Eye (tissue), 1 donor: ENCODE measurements around the gene ABTB2.
"Not testable (repeated sequence)": the region's sequence is repeated elsewhere in the genome, so short reads cannot be mapped to it uniquely, and the experiment has no call there.

Source experiments
- DNase-seq: peaks from one replicate; pipeline ENCODE4 v3.0.0-alpha.2; 2015

ABTB2 gene

DNA sequence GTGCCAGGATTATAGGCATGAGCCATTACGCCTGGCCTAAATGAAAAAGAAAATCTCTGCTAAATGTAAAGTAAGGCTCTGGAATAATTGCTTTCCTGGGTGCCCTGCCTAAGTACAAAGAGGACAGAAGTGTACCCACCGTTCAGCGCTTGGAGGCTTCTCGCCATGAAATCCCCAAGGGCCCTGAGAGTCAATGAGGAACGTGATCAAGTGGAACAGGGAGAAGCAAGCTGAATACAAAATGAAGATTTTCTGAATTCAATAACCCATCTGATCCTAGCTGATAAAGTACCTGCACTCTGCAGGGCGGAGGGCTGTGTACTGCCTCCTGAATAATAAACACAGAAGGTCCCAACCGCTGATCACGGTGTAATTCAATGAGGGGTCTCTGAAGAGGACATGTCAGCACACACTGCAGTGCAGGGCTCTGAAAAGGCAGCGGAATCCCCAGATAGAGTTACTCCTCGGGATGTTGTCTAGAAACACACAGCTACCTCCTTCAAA lies 97.7 kb downstream of the ABTB2 start:
- DNase-seq = no peak

DNA sequence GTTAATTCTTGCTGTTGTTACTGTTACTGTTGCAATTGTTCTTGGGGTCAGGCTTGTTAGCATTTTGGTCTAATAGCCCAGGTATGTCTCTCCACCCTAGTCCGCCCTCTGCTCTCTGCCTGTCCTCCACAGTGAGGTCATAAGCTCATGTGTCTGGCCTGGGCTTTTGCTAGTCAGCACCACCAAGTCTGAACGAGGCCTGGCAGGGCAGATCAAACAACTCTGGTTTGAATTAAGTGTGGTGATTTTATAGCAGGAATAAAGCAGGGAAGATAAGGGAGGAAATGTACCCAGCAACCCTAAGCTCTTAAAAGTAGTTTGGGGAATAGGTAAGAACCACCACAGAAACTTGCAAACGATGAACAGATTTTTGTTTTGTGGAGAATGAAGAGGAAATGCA lies 98.7 kb downstream of the ABTB2 start:
- DNase-seq = no peak

DNA sequence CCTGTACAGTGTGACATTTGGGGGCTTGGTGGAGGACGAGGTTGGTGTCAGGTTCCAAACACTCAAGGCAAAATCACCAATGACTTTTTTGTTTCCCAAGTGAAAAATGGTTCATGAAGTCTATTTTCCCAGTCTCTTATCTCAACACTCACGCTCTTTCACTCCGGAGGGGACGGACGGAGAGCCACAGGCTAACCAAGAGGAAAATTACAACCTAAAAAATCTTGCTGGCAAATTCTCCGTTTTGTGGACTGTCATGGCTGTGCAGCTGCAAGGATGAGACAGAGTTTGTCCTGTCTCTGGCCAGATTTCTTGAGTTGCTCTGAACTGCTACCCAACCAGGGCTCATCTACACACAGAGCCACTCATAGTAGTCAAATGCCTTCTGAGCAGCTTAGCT lies 101.2 kb downstream of the ABTB2 start:
- no peak for DNase-seq

DNA sequence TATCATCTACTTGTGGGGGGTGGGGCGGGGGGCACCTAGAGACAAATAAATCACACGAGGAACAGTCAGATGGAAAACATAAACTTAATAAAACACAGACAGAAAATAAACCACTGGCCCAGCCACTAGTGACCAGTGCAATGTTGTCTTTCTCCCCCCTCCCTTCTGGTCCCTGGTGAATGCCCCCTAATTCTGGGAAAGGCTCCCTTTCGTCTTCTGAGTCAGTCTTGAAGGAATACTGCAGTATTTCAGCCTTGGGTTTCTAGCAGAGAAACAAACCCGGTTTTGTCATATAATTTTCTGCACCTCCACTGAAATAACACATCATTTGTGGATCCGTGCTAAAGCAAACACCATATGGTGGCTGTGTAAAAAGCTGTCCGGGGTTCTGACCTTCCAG lies 101.7 kb downstream of the ABTB2 start:
- no peak for DNase-seq

GRCh38 chr11:34255101-34255500 lies 102.7 kb downstream of the ABTB2 start:
- DNase-seq = no peak

DNA sequence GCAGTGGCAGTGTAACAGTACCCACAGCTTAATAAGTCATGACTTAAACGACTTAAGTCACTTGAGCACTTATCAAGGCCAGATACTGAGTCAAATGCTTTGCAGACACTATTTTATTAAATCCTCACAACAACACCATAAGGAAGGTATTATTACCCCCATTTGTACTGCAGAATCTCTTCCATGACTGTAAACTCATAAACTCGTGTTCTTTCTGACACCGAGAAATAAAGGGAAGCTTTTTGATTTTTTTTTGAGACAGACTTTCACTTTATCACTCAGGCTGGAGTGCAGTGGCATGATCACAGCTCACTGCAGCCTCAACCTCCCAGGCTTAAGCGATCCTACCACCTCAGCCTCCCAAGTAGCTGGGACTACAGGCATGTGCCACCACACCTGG lies 103.8 kb downstream of the ABTB2 start:
- no peak for DNase-seq

- DNase-seq = no peak
Measured at GRCh38 chr11:34252651-34253050, 105.2 kb downstream of the ABTB2 start.

DNA sequence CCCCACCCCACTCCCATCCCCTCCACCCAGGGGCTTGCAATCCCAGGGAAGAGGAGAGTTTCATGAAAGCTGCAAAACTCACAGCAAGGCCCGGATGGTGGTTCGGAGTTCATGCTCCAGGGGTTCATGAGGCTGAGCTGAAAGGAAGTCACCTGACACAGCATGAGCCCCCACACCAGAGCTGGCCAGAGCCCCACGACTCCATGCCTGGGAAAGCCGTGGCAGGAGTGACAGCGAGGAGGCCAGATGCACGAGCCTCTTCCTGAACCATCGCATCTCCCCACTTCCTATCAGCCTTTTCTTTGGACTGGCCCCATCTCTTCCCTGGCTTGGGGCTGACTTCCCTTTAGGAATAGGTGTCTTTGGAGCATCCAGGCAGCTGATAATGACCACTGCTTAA lies 105.8 kb downstream of the ABTB2 start:
- no peak for DNase-seq

DNA sequence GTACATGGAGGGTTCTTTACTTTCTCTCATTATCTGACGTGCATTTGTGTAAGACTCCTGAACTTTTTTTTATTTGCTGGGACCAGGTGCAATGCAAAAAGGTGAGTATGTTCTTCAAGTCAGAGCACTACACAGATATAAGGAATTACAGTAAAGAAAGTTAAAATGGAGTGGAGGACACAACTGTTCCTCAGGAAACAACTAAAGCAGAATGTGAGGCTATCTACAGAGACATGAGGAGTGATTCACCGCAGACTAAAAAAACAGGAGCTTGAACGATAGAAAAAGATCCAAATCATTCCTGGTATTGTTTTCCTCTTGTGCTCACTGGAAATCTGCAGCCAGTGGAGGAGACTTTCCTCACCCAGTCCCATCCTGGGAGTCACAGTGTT lies 106.2 kb downstream of the ABTB2 start:
- no peak for DNase-seq

DNA sequence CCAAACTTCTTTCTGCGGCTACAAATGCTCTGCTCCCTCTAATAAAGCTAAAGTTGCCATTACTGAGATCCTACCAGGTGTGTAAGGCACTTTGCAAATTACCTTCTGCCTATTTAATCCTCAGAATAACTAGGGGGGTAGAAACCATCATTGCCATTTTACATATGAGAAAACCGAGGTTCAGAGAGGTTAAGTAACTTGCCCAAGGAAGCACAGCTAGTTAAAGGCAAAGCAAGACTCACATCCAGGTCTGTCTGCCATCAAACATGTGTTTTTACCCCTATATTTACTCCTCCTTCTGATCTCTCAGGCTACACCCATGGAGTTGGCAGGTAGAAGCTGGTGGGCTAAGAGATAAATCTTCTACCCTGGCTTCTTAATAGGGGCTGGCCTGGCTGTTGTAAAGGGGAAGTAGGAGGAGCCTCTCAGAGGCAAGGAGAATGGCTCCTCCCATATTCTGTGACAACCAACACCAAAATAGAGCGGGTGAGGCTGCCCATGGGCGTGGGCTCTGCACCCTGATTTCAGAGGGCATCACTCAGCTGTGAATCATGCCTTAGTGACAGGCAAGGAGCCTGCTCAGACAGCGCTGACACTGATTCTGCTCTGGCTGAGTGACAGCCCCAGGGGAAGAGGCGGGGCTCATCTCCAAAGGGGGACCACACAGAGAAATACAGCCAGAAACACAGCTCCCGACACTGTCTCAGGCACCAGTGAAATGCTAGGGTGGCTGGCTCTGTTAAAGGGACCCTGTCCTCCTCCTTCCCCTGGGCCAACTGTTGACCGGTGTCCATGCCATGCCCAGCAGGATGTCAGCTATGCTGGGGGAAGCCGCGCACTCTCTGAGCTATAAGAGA lies 106.8 kb downstream of the ABTB2 start:
- peak; percentile 80 for DNase-seq

- DNase-seq = no peak
Measured at GRCh38 chr11:34250211-34250610, 107.6 kb downstream of the ABTB2 start.

- no peak for DNase-seq
Measured at GRCh38 chr11:34249439-34249838, 108.4 kb downstream of the ABTB2 start.

DNA sequence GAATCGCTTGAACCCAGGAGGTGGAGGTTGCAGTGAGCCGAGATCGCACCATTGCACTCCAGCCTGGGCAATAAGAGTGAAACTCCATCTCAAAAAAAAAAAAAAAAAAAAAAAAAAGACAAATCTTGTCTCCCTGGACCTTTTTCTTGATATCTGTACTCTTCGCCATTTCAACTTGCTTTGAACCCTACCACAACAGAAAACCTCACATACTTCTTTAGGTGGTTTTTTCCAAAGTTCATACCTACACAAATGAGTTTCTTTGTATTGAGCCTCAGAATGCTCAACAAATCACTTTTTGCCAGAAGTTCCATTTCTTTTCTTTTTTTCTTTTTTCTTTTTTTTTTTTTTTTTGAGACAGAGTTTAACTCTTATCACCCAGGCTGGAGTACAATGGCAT lies 111.3 kb downstream of the ABTB2 start:
- DNase-seq = not testable (repeated sequence)

GRCh38 chr11:34245041-34245440 lies 112.8 kb downstream of the ABTB2 start:
- DNase-seq = no peak

DNA sequence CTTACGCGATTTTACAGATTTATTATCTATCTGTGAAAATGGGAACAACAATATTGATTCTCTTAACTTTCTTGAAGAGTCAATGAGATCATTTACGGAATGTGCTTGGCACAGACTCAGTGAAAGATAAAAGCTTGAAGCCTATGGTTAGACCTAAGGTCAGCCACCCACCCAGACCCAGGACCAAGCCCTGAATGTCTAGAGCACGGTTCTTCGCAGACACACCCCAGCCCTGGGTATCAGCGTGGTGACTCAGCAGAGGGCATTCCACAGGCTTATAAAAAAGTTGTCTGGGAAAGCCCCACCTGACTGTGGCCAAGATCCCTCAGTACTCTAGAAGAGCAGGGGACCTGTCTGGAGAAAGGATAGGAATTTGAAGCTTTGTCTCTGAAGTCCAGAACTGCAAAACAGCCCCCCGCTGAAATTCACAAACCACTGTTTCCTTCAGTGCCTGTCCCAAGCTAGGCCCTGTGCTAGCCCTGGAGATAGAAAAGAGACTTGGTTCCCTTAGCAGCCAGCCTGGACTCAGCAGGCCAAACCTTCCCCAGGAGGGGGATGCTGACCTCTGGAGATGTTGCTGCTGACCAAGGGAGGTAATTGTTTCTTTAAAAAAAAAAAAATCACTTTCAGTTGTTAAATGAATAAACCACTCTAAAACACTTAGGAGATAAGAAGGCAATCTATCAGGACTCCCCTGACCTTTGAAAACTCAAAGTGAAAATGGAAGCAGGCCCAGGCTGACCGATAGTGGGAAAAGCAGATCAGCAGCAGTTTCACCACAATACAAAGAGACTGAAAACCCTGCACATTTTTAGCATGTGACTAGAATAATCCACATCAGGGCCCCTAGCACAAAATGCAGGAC lies 114.0 kb downstream of the ABTB2 start:
- no peak for DNase-seq

- no peak for DNase-seq
Measured at GRCh38 chr11:34242037-34242625, 115.7 kb downstream of the ABTB2 start.

DNA sequence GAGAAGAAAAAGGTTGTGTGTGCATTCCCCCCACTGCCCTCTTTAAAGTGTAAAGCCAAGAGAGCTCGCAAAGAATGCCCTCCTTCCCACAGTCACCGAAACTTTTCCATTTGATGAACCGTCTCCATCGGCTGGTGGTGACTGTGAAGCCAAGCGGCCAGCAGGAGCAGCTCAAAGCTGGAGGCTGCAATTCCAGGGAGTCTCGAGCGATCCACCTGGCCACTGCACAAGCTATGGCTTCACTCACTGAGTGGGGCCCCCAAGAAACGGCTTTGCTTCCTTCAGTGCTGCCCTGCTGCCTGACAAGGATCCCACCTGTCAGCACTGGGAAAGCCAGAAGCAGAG lies 117.7 kb downstream of the ABTB2 start:
- no peak for DNase-seq

DNA sequence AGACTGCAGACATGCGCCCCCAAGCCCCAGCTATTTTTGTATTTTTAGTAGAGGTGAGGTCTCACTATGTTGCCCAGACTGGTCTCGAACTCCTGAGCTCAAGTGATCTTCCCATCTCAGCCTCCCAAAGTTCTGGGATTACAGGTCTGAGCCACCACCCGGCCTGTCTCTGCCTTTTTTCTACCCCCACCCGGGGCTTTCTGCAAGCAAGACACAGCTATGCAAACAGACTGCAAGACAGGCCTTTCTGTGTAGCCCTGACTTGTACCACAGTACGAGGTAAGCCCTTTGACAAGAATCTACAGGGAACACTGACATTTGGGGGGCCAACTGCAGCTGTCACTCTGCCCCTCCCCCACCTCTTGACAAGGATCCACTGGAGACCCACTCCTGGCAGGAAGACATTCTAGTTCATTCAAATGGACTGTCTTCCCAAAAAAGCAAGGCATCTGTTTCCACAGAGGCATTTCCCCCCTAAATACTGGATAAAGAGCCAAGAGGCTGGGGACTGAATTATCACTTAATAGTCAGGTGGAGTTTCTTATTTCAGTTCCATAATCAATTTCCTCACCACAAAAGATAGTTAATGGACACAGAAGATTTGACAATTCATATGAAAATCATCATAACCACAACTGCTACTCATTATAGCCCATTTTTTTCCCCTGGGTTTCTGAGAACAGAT lies 118.2 kb downstream of the ABTB2 start:
- DNase-seq = no peak

GRCh38 chr11:34238966-34239365 lies 118.8 kb downstream of the ABTB2 start:
- no peak for DNase-seq

- DNase-seq = no peak
Measured at GRCh38 chr11:34238533-34238932, 119.3 kb downstream of the ABTB2 start.

- DNase-seq = no peak
Measured at GRCh38 chr11:34236572-34236971, 121.2 kb downstream of the ABTB2 start.

DNA sequence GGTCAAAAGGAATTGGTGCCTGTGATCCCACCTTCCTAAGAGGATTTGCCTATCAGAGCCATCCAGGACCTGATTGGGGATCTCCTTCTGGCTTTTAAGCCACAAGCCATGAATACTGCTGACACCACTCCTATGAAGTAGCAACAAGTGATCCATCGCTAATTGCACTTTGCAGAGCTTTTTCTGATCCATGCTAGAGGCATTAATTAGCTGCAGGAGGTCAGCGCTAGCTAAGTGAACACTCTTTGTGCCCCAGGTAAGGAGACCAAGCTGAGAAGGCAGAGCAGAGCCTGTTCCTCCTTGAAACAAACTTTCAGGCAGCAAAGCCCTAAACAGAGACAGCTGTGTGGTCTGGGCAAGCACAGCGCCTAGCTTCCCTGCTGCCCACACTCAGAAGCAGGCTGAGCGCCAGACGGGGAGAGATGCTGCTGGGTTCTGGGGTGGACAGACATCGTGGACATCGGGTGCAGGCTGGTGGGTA lies 122.2 kb downstream of the ABTB2 start:
- DNase-seq = no peak

GRCh38 chr11:34235189-34235588 lies 122.6 kb downstream of the ABTB2 start:
- DNase-seq = no peak
